SK-N-SH (cell line): Measurements from ENCODE around the gene MMD2. TPM values are rescaled to one million over a fixed set of nuclear protein-coding genes. Genes with fewer than 3 reads are reported as not detected.

Source experiments
- CTCF ChIA-PET: fragments of 300-600, 350-600 bp; formaldehyde crosslinking; extraction: SDS; loops from one replicate; lab custom pipeline; 2021; lab: Yijun Ruan, JAX
- POLR2A ChIA-PET: fragments of 350-600 bp; sonication (Branson Sonifier 250); formaldehyde crosslinking; extraction: SDS; loops from one replicate; lab custom pipeline; 2020; ENCODE audit warnings: antibody characterized with exemption, inconsistent platforms; lab: Yijun Ruan, JAX
- DNase-seq: peaks from one replicate; pipeline ENCODE4 v3.0.0; 2012
- H2AFZ ChIP-seq: fragments of 200-600 bp; sonication (generic); 2 replicates; pipeline ENCODE4 v1.8.1; 2016; ENCODE audit warnings: antibody characterized with exemption, mild to moderate bottlenecking, low read depth
- H3F3A ChIP-seq: fragments of 200-600 bp; sonication (generic); replicated peaks from 2 replicates; pipeline ENCODE3; 2016; ENCODE audit warnings: antibody characterized with exemption, mild to moderate bottlenecking; ENCODE audit not compliant: insufficient read depth
- H3K27ac ChIP-seq, 2 experiments: fragments of 200-500 bp in 1 of 2; fragments of 200-600 bp in 1 of 2; sonication (Bioruptor generic) in 1 of 2; sonication (generic), shearing (Covaris generic) in 1 of 2; 2 replicates each; pipeline versions ENCODE4 v1.5.1 to v1.6.1; 2014 to 2016; ENCODE audit warnings: low read depth in 2 of 2, inconsistent platforms in 1 of 2, low read length in 1 of 2, mild to moderate bottlenecking in 1 of 2, mixed read lengths in 1 of 2
- H3K27me3 ChIP-seq: fragments of 200-600 bp; sonication (generic), shearing (Covaris generic); 2 replicates; pipeline ENCODE4 v1.6.1; 2016; ENCODE audit warnings: mixed run types; ENCODE audit not compliant: insufficient read depth
- H3K36me3 ChIP-seq, 2 experiments: fragments of 200-500 bp in 1 of 2; fragments of 200-600 bp in 1 of 2; sonication (Bioruptor generic) in 1 of 2; sonication (generic) in 1 of 2; replicated peaks in 1 of 2; 2 replicates each; pipeline versions ENCODE3 to v1.5.1; 2014 to 2016; ENCODE audit warnings: low read length in 1 of 2, mild to moderate bottlenecking in 1 of 2; ENCODE audit not compliant: insufficient read depth in 2 of 2, control insufficient read depth in 1 of 2
- H3K4me1 ChIP-seq, 2 experiments: fragments of 200-500 bp in 1 of 2; fragments of 200-600 bp in 1 of 2; sonication (Bioruptor generic) in 1 of 2; sonication (generic), shearing (Covaris generic) in 1 of 2; 2 replicates each; pipeline versions ENCODE4 v1.5.1 to v1.6.1; 2014 to 2016; ENCODE audit warnings: low read depth in 1 of 2, low read length in 1 of 2, mixed run types in 1 of 2; ENCODE audit not compliant: insufficient read depth in 2 of 2, control insufficient read depth in 1 of 2
- H3K4me2 ChIP-seq: fragments of 200-600 bp; sonication (generic), shearing (Covaris generic); 2 replicates; pipeline ENCODE4 v1.6.1; 2017; ENCODE audit warnings: mixed run types
- H3K4me3 ChIP-seq, 2 experiments: fragments of 200-500 bp in 1 of 2; fragments of 200-600 bp in 1 of 2; sonication (Bioruptor generic) in 1 of 2; sonication (generic), shearing (Covaris generic) in 1 of 2; 2 replicates each; pipeline versions ENCODE4 v1.5.1 to v1.8.1; 2014 to 2016; ENCODE audit warnings: low read depth in 2 of 2, inconsistent platforms in 1 of 2, low read length in 1 of 2, mild to moderate bottlenecking in 1 of 2, mixed read lengths in 1 of 2, moderate library complexity in 1 of 2
- H3K79me2 ChIP-seq: fragments of 200-600 bp; sonication (generic); 2 replicates; pipeline ENCODE4 v1.8.1; 2017; ENCODE audit warnings: mild to moderate bottlenecking; ENCODE audit not compliant: insufficient read depth
- H3K9ac ChIP-seq: fragments of 200-600 bp; sonication (generic); 2 replicates; pipeline ENCODE4 v1.6.1; 2017; ENCODE audit warnings: mixed run types
- H3K9me2 ChIP-seq: fragments of 200-600 bp; sonication (generic); 2 replicates; pipeline ENCODE4 v1.6.1; 2017; ENCODE audit warnings: mixed run types
- H3K9me3 ChIP-seq: fragments of 200-600 bp; sonication (generic); 2 replicates; pipeline ENCODE4 v1.6.1; 2017; ENCODE audit warnings: mixed run types, mild to moderate bottlenecking, moderate library complexity
- H4K20me1 ChIP-seq: fragments of 200-600 bp; sonication (generic); 2 replicates; pipeline ENCODE4 v1.6.1; 2017; ENCODE audit warnings: mild to moderate bottlenecking, mixed run types; ENCODE audit not compliant: insufficient read depth
- CTCF ChIP-seq: fragments of 200-600 bp; sonication (generic); IDR thresholded peaks from 2 replicates; pipeline ENCODE4 v1.6.1; 2017; ENCODE audit warnings: antibody characterized with exemption, mild to moderate bottlenecking, moderate library complexity
- FOXM1 ChIP-seq: IDR thresholded peaks from 2 replicates; pipeline ENCODE4 v1.4.0; 2012; ENCODE audit warnings: low read depth, mild to moderate bottlenecking
- MEF2A ChIP-seq: IDR thresholded peaks from 2 replicates; pipeline ENCODE4 v1.4.0; 2012; ENCODE audit warnings: low read depth, borderline replicate concordance
- NFIC ChIP-seq: IDR thresholded peaks from 2 replicates; pipeline ENCODE4 v1.4.0; 2012; ENCODE audit warnings: borderline replicate concordance
- RAD21 ChIP-seq: IDR thresholded peaks from 2 replicates; pipeline ENCODE4 v1.6.1; 2012; ENCODE audit warnings: mild to moderate bottlenecking, low read length
- SMC3 ChIP-seq: IDR thresholded peaks from 2 replicates; pipeline ENCODE4 v1.6.1; 2012; ENCODE audit warnings: low read depth, low read length, improper control_type of control experiment
- WGBS: methylation state at CpG from one replicate; pipeline ENCODE4 v1.1.6; 2017; ENCODE audit warnings: low lambda C conversion rate; 5-methylcytosine and 5-hydroxymethylcytosine counted together
- polyA plus RNA-seq, 3 experiments: library from polyadenylated mRNA; depleted of rRNA; stranded (reverse); fragments of >200 nt; gene quantifications; 2 replicates each; pipeline ENCODE4 v1.2.3, GENCODE V29; 2012
- TF ChIP-seq, protein P1 (sequence below): IDR thresholded peaks from 2 replicates; pipeline ENCODE4 v1.4.0; 2012; ENCODE audit warnings: low read depth, borderline replicate concordance
- TF ChIP-seq, protein P2 (sequence below): IDR thresholded peaks from 2 replicates; pipeline ENCODE4 v1.6.1; 2012; ENCODE audit warnings: mild to moderate bottlenecking, low read depth, low read length, moderate library complexity
- TF ChIP-seq, protein P3 (sequence below): fragments of 150-350 bp; IDR thresholded peaks from 2 replicates; pipeline ENCODE4 v1.6.1; 2017; ENCODE audit warnings: antibody characterized with exemption, low read length, low read depth, borderline replicate concordance
- TF ChIP-seq, protein P4 (sequence below): IDR thresholded peaks from 2 replicates; pipeline ENCODE4 v1.4.0; 2012; ENCODE audit warnings: low read depth, borderline replicate concordance

MMD2 gene
- polyA plus RNA-seq, 1 of the 3 experiments (the other 2 are of a cell fraction), result not detected

- H3K4me1 ChIP-seq, result no peaks in the 10 kb centered on the region
- no peaks in the 10 kb centered on the region for H3K36me3 ChIP-seq
- no peaks in the 10 kb centered on the region for H3K79me2 ChIP-seq
- H3K27ac ChIP-seq, result no peak overlapping the region
- no peaks in the 10 kb centered on the region; the same call in 1 of the 2 replicates for H3K27me3 ChIP-seq
- no peak for DNase-seq
- H3F3A ChIP-seq, result no peaks in the 10 kb centered on the region
- H3K9me3 ChIP-seq, result no peaks in the 10 kb centered on the region
- no peak overlapping the region for H3K4me2 ChIP-seq
- CTCF ChIA-PET, result no interaction called here
- POLR2A ChIA-PET, result no interaction called here
- H3K9me2 ChIP-seq, result no peaks in the 10 kb centered on the region
- H3K9ac ChIP-seq, result no peak overlapping the region
- WGBS, result 60% methylated on average over 15 of the region's 15 CpGs
- no peak overlapping the region for H2AFZ ChIP-seq
- no peaks in the 10 kb centered on the region for H4K20me1 ChIP-seq
- TF ChIP-seq RAD21 (no peak), FOXM1 (no peak), MEF2A (no peak), NFIC (no peak), SMC3 (no peak), CTCF (no peak)
- TF ChIP-seq, protein P1, sequence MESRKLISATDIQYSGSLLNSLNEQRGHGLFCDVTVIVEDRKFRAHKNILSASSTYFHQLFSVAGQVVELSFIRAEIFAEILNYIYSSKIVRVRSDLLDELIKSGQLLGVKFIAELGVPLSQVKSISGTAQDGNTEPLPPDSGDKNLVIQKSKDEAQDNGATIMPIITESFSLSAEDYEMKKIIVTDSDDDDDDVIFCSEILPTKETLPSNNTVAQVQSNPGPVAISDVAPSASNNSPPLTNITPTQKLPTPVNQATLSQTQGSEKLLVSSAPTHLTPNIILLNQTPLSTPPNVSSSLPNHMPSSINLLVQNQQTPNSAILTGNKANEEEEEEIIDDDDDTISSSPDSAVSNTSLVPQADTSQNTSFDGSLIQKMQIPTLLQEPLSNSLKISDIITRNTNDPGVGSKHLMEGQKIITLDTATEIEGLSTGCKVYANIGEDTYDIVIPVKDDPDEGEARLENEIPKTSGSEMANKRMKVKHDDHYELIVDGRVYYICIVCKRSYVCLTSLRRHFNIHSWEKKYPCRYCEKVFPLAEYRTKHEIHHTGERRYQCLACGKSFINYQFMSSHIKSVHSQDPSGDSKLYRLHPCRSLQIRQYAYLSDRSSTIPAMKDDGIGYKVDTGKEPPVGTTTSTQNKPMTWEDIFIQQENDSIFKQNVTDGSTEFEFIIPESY, result no peak
- TF ChIP-seq, protein P2, sequence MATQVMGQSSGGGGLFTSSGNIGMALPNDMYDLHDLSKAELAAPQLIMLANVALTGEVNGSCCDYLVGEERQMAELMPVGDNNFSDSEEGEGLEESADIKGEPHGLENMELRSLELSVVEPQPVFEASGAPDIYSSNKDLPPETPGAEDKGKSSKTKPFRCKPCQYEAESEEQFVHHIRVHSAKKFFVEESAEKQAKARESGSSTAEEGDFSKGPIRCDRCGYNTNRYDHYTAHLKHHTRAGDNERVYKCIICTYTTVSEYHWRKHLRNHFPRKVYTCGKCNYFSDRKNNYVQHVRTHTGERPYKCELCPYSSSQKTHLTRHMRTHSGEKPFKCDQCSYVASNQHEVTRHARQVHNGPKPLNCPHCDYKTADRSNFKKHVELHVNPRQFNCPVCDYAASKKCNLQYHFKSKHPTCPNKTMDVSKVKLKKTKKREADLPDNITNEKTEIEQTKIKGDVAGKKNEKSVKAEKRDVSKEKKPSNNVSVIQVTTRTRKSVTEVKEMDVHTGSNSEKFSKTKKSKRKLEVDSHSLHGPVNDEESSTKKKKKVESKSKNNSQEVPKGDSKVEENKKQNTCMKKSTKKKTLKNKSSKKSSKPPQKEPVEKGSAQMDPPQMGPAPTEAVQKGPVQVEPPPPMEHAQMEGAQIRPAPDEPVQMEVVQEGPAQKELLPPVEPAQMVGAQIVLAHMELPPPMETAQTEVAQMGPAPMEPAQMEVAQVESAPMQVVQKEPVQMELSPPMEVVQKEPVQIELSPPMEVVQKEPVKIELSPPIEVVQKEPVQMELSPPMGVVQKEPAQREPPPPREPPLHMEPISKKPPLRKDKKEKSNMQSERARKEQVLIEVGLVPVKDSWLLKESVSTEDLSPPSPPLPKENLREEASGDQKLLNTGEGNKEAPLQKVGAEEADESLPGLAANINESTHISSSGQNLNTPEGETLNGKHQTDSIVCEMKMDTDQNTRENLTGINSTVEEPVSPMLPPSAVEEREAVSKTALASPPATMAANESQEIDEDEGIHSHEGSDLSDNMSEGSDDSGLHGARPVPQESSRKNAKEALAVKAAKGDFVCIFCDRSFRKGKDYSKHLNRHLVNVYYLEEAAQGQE, result no peak
- TF ChIP-seq, protein P3, sequence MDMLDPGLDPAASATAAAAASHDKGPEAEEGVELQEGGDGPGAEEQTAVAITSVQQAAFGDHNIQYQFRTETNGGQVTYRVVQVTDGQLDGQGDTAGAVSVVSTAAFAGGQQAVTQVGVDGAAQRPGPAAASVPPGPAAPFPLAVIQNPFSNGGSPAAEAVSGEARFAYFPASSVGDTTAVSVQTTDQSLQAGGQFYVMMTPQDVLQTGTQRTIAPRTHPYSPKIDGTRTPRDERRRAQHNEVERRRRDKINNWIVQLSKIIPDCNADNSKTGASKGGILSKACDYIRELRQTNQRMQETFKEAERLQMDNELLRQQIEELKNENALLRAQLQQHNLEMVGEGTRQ, result no peak
- TF ChIP-seq, protein P4, sequence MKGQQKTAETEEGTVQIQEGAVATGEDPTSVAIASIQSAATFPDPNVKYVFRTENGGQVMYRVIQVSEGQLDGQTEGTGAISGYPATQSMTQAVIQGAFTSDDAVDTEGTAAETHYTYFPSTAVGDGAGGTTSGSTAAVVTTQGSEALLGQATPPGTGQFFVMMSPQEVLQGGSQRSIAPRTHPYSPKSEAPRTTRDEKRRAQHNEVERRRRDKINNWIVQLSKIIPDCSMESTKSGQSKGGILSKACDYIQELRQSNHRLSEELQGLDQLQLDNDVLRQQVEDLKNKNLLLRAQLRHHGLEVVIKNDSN, result no peak
- TF ChIP-seq, all 33 proteins: peak for 0
- no peak overlapping the region for H3K4me3 ChIP-seq
Observed at GRCh38 chr7:4934419-4935025, 24.5 kb downstream of the MMD2 start.
